NCI-H1105 treated with DMSO at 0.1 percent for 48 hours (cell line): ENCODE results near the gene RANGAP1.
"Not testable (repeated sequence)": the region's sequence is repeated elsewhere in the genome, so short reads cannot be mapped to it uniquely, and the experiment has no call there.

Experiments
- DNase-seq: peaks from one replicate; lab custom pipeline; 2025; lab: John Stamatoyannopoulos, UW

Gene RANGAP1

DNA sequence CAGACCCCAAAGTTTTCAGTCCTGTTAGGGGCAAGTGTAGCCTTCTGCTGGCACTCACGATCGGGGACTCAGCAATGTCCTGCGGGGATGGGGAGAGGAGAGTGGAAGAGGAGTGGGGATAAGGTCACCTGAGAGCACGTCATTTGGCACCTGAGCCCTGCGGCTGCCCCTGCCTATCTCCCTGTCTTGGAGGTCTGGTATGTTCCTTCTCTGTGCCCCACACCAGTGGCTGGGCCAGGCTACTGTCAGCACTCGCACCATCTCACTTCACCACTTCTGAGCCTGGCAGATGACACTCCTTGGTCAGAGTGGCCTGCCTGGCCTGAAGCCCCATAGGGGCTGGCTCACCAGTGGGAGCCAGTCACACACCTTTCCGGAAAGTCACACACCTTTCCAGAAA, 25.1 kb downstream of the RANGAP1 start:
- DNase-seq = no peak

DNA sequence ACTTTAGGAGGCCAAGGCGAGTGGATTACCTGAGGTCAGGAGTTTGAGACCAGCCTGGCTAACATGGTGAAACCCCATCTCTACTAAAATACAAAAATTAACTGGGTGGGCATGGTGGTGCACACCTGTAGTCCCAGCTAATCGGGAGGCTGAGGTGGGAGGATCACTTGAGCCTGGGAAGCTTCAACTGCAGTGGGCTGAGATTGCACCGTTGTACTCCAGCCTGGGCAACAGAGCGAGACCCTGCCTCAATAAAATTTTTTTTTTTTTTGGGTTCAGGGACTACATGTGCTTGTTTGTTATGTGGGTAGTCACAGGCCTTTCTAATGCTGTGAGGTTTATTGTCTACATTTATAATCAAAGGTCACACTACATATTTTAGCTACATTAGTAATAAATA, 26.2 kb downstream of the RANGAP1 start:
- not testable (repeated sequence) for DNase-seq

DNA sequence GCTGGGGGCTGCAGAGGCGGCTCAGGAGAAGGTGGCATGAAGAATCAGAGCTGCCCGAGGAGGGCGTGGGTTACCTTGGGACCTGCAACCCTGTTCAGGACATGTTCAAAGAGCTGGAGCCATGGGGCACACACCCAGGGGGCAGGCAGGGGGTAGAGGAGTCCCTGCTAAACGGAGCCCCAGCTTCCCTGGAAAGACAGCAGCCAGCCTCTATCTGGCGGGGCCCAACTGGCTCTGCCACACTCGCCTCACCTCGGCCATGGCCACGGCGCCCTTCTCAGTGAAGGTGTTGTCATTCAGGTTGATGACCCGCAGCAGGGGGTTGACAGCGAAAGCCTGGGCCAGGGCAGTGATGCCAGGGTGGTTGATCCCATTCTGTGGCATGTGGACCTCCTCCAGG, 28.3 kb downstream of the RANGAP1 start:
- no peak for DNase-seq

DNA sequence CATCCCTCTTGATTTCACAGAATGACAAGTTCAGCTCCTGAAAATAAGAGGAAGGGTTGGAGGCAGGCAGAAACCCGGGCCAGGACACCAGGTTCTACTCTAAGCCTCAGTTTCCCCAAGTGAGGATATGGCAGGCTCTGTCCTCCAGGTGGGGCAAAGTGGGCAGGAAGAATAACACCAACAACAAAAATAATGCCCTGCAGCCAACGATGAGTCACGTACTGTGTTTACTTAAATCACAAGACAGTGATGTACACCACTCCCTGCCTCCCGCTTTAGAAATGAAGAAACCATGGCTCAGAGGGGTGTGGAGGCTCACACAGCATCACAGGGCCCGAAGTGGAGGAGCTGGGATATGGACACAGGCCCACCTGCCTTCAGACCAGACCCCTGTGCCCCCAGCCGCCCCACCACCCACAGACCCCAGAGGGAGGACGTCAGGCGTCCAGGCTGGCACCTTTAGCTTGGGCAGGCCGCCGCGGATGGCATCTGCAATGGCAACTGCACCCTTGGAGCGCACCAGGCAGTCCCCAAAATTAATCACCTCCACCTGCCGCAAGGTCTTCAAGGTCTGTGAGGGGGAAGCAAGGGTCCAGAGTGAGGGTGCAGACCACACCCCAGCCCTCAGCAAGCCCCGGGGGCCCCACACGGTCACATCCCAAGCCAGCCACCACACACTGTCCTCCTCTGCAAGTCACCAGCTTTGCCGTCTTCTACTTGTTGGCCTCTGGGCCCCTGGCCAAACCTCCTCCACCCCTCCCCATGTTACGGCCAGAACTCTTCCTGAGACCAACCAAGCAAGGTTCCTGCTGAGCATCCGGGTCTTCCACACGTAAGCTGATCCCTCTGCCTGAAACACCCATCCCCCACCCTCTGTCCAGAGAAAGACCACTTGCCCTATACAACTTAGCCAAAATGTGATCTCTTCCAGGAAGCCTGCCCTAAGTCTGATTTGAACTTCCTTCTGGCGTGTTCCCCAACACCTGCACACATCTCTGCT, 29.4 kb downstream of the RANGAP1 start:
- no peak for DNase-seq

DNA sequence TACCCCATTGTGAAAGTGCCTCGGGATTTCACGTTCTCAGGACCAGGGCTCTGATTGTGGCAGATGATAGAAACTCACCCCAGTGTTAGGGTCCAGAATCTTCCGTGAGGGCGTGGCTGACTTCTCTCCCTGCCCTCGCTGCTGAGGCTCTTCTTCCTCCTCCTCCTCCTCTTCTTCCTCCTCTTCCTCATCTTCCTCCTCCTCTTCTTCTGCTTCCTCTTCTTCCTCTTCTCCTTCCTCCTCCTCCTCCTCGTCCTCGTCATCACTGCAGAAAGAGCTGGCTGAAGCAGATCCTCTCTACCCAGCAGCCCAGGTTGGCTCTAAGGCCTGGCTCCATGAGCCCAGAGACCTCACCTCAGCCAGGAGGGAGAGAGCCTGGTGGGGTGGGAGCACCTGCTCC, 31.8 kb downstream of the RANGAP1 start:
- no peak for DNase-seq

DNA sequence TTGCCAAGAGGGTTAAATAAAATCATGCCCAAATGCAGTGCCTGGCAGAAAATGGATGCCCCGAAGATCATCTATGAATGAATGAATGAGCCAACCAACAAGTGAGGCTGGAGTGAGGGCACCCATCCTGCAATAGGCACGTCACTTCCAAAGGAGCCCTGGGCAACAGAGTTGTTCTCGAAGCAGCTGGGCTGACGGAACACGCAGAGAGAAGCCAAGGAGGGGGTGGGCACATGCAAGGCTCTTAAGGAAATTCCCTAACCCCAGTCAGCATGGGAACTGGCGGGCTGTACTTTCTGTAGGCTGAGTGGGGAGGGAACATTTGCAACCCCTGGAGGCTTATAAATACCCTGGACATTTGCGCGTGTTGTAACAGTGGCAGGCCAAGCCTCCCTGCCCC, 33.6 kb downstream of the RANGAP1 start:
- DNase-seq = no peak

- DNase-seq = no peak
These were observed 35.9 kb downstream of the RANGAP1 start for GRCh38 chr22:41250127-41250526.

DNA sequence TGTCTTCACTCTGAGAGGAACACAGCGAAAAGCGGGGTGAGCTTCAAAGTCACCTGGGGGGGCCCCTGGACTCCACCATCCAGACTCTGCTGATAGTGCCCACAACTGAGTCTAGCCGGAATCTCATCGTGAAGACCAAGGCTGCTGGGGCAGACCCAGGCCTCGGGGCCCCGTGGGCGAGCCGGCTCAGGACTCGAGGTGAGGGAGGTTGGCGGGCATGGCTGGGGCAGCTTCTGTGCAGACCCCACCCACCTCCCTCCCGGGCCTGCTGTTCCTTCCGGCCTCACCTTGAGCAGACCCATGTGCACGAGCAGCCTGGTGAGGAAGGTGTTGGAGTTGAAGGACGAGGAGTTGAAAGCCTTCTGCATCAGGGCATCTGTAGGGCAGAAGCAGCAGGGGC, 36.5 kb downstream of the RANGAP1 start:
- DNase-seq = no peak

GRCh38 chr22:41248758-41249157, 37.2 kb downstream of the RANGAP1 start:
- DNase-seq = no peak

DNA sequence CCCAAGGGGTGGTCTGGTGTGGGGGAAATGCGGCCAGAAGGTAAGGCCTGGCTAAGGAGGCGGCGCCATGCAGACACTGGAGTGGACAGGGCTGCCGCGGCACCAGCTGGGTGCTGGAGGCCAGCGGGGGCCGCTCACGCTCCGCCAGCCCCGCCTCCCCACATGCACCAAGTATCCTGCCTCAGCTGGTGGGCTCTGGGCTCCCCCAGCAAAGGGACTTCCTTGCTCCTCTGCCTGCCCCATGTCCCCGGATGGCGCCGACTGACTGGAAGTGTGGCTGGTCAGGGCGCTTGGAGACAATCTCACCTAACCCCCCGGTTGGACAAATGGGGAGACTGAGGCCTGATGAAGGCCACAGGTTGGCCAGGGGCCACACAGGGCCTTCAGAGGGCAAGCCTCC, 37.7 kb downstream of the RANGAP1 start:
- DNase-seq = no peak

GRCh38 chr22:41247703-41248102, 38.3 kb downstream of the RANGAP1 start:
- DNase-seq = no peak

DNA sequence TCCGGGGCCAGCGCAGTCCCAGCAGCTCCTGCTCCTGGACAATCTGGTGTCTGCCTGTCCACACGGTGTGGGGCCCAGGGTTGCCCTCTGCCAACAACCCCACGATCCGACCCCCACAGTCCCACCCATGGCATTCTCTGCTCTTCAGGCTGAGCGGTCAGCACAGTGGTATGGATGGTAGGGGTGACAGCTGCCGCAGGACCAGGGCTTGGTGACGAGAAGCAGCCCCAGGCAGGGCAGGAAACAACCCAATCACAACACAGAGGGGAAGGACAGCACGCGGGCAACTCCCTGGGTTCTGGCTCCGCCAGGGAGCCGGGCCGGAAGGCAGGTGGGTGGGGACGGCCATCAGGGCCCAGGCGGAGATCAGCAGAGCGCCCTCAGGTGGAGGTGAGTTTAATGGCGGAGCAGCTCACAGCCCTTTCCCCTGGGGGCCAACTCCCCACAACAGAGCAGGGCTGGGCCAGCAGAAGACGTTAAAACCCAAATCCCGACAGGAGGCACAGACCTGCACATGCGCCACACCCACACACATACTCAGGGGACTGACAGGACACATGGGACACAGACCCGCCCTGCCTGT, 40.0 kb downstream of the RANGAP1 start:
- DNase-seq = no peak

DNA sequence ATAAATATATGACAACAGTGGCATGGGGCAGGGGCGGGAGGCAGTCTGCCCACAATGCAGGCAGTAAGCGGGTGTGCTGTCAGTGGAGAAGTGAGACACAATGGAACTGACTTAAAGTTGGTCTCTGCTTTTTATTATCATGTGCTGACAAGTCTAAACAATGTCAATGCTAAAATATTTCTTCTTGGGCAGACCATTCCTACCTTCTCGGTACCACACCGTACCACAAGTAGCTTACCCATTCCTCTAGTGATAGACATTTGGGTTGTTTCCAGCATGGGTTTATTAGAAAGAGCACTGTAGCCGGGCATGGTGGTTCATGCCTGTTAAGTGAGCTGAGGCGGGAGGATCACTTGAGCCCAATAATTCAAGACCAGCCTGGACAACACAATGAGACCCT, 42.6 kb downstream of the RANGAP1 start:
- DNase-seq = no peak

GRCh38 chr22:41242396-41243117, 43.4 kb downstream of the RANGAP1 start:
- no peak for DNase-seq

GRCh38 chr22:41241133-41241676, 44.8 kb downstream of the RANGAP1 start:
- DNase-seq = no peak

DNA sequence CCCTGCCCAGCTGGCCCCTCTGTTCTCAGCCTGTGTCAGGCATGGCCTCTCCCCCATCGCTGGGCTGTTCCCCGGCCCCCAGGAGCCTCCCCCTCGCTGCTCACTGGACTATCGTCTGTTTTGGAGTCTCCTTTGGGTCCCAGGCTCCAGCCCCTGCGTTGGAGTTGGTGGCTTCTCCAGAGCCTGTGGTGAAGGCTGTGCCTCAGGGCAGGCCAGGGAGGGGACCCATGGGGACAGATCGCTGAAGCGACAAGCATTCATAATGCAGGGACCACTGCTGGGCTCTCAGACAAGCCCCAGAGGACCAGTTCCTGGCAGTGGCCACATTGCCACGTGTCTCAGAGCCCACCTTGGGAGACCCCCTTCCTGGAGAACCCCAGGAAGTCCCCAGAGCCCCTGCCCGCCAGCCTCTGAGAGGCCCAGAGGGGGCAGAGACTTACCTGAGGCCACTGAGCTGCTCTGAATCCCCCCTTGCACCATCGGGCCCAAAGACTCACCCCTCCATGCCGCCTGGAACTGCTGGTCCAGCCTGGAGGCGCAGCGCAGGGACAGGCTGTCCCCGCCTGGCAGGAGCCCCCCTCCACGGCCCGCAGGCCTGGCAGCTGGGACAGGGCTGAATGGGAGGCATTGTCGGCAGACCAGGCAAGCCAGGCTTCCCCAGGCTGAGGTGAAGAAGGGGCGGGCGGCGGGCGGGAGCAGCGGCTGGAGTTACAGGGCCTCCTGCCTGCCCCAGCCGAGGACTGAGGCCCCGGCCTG, 45.4 kb downstream of the RANGAP1 start, which contains the start of gene CHADL:
Gene CHADL, minus strand, starts transcription at position 555 of the 756 bp plus-strand sequence. Its CDS starts 50 bp downstream, at position 505.
- no peak for DNase-seq

DNA sequence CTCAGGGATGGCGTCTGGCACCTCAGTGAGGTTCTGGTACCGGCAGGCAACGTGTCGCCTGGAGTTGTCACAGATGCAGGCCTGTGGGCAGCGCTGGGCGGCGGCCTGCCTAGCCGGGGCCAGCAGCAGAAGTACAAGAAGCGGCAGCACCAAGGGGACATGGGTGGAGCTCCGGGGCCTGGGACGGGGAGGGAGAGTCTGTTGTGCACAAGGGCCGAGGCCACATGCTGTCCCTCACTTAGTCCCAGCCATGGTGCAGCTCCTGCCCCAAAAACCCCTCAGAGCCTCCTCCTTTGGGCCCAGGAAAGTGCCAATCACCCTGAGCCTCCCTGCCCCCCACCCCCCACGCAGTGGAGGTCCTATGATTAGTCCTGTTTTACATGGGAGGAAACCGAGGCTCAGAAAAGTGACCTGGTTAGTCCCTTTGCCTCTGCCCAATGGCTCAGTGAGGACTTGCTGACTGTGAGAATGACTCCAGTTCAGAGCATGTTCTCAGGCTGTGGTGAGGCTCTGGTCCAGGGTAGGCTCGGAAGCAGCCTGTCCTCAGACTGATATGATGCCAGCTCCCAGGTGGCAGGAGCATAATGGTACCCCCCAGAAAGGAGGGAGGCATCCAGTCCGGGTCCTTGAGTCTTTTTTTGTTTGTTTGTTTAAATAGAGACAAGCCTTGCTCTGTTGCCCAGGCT, 46.4 kb downstream of the RANGAP1 start:
- DNase-seq = no peak

- no peak for DNase-seq
These were observed 47.2 kb downstream of the RANGAP1 start for GRCh38 chr22:41238570-41239442.

DNA sequence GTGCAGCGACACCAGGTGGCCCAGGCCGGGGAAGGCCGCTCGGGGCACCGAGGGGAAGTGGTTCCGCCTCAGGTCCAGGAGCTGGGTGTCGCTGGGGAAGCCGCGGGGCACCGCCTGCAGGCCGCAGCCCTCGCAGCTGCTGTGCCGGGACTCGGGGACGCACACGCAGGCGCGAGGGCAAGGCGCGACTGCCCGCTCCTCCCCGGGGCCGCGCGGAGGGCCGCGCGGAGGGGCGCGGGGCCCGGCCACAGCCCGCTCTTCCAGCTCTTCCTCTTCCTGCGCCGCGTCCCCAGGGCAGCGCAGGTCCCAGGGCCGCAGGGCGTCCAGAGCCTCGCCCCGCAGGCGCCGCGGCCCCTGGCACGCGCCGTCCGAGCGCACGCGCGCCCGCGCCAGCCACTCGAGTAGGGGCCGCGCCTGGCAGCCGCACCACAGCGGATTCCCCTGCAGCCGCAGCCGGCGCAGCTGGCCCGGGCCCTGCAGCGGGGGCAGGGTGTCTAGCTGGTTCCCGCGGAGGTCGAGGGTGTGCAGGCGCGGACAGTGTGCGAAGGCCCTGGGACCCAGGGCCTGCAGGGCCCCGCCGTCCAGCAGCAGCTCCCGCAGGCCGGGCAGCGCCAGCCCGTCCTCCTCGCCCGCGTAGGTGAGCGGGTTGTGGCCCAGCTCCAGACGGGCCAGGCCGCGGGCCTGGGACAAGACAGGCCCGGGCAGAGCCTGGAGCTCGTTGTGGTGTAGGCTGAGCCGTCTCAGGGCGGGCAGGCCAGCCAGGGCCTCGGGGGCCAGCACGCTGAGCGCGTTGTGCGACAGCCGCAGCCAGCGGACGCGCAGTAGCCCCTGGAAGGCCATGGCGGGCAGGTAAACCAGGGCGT, 48.0 kb downstream of the RANGAP1 start:
- peak; percentile 66 for DNase-seq
